ENCODE measurements around the gene CLSTN2. TPM values are rescaled to one million over a fixed set of nuclear protein-coding genes. Genes with fewer than 3 reads are reported as not detected.

The CLSTN2 gene
- total and polyA plus RNA-seq, 4 donors, result 0.09 to 2.2 (median 0.55) TPM

DNA sequence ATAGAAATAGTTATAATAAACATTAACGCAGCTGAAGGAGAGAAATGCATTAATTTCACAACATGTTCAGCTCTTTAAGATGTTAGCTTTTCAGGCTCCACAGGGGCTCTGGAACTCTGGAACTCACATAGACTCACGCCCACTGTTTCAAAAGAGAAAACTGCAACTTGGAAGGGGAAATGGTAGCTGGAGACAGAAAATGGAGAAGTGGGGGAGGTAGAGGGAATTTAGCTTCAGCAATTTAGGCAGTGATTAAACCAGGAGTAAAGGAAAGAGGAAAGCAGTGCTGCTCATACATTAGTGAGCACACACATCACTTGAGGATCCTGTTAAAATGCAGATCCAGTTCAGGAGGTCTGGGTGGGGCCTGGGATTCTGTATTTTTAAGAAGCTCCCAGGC, 468.1 kb downstream of the CLSTN2 start:
- TF ChIP-seq GABPA (IDR thresholded peaks at IDR 0.05 in 1 of 2, conservative IDR thresholded peaks at IDR 0.05 in 1 of 2), result no peak
- TF ChIP-seq FOXA1 (IDR thresholded peaks at IDR 0.05), result no peak
- TF ChIP-seq RXRA (IDR thresholded peaks at IDR 0.05), result no peak
- TF ChIP-seq, protein P1, sequence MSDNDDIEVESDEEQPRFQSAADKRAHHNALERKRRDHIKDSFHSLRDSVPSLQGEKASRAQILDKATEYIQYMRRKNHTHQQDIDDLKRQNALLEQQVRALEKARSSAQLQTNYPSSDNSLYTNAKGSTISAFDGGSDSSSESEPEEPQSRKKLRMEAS (IDR thresholded peaks at IDR 0.05), result no peak
- TF ChIP-seq, protein P2, sequence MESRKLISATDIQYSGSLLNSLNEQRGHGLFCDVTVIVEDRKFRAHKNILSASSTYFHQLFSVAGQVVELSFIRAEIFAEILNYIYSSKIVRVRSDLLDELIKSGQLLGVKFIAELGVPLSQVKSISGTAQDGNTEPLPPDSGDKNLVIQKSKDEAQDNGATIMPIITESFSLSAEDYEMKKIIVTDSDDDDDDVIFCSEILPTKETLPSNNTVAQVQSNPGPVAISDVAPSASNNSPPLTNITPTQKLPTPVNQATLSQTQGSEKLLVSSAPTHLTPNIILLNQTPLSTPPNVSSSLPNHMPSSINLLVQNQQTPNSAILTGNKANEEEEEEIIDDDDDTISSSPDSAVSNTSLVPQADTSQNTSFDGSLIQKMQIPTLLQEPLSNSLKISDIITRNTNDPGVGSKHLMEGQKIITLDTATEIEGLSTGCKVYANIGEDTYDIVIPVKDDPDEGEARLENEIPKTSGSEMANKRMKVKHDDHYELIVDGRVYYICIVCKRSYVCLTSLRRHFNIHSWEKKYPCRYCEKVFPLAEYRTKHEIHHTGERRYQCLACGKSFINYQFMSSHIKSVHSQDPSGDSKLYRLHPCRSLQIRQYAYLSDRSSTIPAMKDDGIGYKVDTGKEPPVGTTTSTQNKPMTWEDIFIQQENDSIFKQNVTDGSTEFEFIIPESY (IDR thresholded peaks at IDR 0.05), result no peak
- TF ChIP-seq, protein P3, sequence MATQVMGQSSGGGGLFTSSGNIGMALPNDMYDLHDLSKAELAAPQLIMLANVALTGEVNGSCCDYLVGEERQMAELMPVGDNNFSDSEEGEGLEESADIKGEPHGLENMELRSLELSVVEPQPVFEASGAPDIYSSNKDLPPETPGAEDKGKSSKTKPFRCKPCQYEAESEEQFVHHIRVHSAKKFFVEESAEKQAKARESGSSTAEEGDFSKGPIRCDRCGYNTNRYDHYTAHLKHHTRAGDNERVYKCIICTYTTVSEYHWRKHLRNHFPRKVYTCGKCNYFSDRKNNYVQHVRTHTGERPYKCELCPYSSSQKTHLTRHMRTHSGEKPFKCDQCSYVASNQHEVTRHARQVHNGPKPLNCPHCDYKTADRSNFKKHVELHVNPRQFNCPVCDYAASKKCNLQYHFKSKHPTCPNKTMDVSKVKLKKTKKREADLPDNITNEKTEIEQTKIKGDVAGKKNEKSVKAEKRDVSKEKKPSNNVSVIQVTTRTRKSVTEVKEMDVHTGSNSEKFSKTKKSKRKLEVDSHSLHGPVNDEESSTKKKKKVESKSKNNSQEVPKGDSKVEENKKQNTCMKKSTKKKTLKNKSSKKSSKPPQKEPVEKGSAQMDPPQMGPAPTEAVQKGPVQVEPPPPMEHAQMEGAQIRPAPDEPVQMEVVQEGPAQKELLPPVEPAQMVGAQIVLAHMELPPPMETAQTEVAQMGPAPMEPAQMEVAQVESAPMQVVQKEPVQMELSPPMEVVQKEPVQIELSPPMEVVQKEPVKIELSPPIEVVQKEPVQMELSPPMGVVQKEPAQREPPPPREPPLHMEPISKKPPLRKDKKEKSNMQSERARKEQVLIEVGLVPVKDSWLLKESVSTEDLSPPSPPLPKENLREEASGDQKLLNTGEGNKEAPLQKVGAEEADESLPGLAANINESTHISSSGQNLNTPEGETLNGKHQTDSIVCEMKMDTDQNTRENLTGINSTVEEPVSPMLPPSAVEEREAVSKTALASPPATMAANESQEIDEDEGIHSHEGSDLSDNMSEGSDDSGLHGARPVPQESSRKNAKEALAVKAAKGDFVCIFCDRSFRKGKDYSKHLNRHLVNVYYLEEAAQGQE (IDR thresholded peaks at IDR 0.05), result no peak
- TF ChIP-seq RAD21 (IDR thresholded peaks at IDR 0.05), result no peak
- no peak for TF ChIP-seq JUND (IDR thresholded peaks at IDR 0.05)
- TF ChIP-seq FOXA2 (IDR thresholded peaks at IDR 0.05), result no peak
- TF ChIP-seq HNF4A (conservative IDR thresholded peaks at IDR 0.05), result no peak
- no peak for TF ChIP-seq TAF1 (conservative IDR thresholded peaks at IDR 0.05)
- no peak for TF ChIP-seq HNF4G (IDR thresholded peaks at IDR 0.05)
- TF ChIP-seq YY1 (IDR thresholded peaks at IDR 0.05), result no peak
- TF ChIP-seq, protein P4, sequence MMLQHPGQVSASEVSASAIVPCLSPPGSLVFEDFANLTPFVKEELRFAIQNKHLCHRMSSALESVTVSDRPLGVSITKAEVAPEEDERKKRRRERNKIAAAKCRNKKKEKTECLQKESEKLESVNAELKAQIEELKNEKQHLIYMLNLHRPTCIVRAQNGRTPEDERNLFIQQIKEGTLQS (IDR thresholded peaks at IDR 0.05), result no peak
- no peak for TF ChIP-seq SP1 (IDR thresholded peaks at IDR 0.05)
- TF ChIP-seq EGR1 (IDR thresholded peaks at IDR 0.05; ENCODE audit: low read depth in 2 of 2), result no peak
- TF ChIP-seq NR2F2 (IDR thresholded peaks at IDR 0.05), result no peak
- TF ChIP-seq, protein P5, sequence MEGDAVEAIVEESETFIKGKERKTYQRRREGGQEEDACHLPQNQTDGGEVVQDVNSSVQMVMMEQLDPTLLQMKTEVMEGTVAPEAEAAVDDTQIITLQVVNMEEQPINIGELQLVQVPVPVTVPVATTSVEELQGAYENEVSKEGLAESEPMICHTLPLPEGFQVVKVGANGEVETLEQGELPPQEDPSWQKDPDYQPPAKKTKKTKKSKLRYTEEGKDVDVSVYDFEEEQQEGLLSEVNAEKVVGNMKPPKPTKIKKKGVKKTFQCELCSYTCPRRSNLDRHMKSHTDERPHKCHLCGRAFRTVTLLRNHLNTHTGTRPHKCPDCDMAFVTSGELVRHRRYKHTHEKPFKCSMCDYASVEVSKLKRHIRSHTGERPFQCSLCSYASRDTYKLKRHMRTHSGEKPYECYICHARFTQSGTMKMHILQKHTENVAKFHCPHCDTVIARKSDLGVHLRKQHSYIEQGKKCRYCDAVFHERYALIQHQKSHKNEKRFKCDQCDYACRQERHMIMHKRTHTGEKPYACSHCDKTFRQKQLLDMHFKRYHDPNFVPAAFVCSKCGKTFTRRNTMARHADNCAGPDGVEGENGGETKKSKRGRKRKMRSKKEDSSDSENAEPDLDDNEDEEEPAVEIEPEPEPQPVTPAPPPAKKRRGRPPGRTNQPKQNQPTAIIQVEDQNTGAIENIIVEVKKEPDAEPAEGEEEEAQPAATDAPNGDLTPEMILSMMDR (IDR thresholded peaks at IDR 0.05; ENCODE audit: low read depth, low read length, missing input control), result no peak
- Histone ChIP-seq H3K27ac (ENCODE audit: low read depth in 1 of 2, low read length in 2 of 2) (no peak overlapping the region), H3K4me3 (ENCODE audit: low read depth in 1 of 3, low read length in 3 of 3) (no peak overlapping the region), H3K9ac (ENCODE audit: low read depth in 1 of 2, low read length in 2 of 2) (no peak overlapping the region), H3K27me3 (ENCODE audit: control insufficient read depth in 4 of 4, insufficient read depth in 4 of 4, low read length in 3 of 4) (no peaks in the 10 kb centered on the region), H3K9me3 (ENCODE audit: control insufficient read depth in 4 of 4, low read length in 3 of 4) (no peaks in the 10 kb centered on the region), H3K4me1 (ENCODE audit: control insufficient read depth in 4 of 4, insufficient read depth in 4 of 4, low read length in 3 of 4) (no peaks in the 10 kb centered on the region), H3K36me3 (ENCODE audit: control insufficient read depth in 4 of 4, insufficient read depth in 3 of 4, low read depth in 1 of 4, low read length in 3 of 4) (no peaks in the 10 kb centered on the region)
- WGBS, result 88% methylated on average over 2 of the region's 2 CpGs
- DNase-seq (ENCODE audit: low spot score), result no peak
